CD14-positive monocyte (primary cell): ENCODE data around the gene LAMC3. TPM values are rescaled to one million over a fixed set of nuclear protein-coding genes. Genes with fewer than 3 reads are reported as not detected.

Experiments
- DNase-seq, 3 donors: peaks; one replicate each; pipeline ENCODE4 v3.0.0-alpha.2; 2011 to 2022
- H2AFZ ChIP-seq: 2 replicates; pipeline ENCODE4 v1.6.0; 2012; ENCODE audit warnings: mild to moderate bottlenecking, low read depth, low read length, inconsistent platforms; ENCODE audit not compliant: insufficient read depth, poor library complexity, severe bottlenecking
- H3K27ac ChIP-seq, 2 donors: 1 replicate in 1 of 2; 2 replicates in 1 of 2; pipeline ENCODE4 v1.5.1; 2012 to 2013; ENCODE audit warnings: low read length in 2 of 2, control low read depth in 1 of 2, inconsistent platforms in 1 of 2, low read depth in 1 of 2, mild to moderate bottlenecking in 1 of 2
- H3K27me3 ChIP-seq, 2 donors: one replicate each; pipeline versions ENCODE4 v1.6.0 to v1.6.1; 2011 to 2013; ENCODE audit warnings: low read length in 2 of 2; ENCODE audit not compliant: control insufficient read depth in 2 of 2, insufficient read depth in 2 of 2
- H3K36me3 ChIP-seq, 2 donors: replicated peaks in 1 of 2; 1 replicate in 1 of 2; 2 replicates in 1 of 2; pipeline versions ENCODE4 v1.5.1 to v1.6.1; 2012 to 2013; ENCODE audit warnings: low read length in 2 of 2, control low read depth in 1 of 2, inconsistent platforms in 1 of 2, mild to moderate bottlenecking in 1 of 2; ENCODE audit not compliant: insufficient read depth in 2 of 2, control insufficient read depth in 1 of 2
- H3K4me1 ChIP-seq, 2 donors: 1 replicate in 1 of 2; 2 replicates in 1 of 2; pipeline versions ENCODE4 v1.5.1 to v1.6.1; 2012 to 2013; ENCODE audit warnings: low read length in 2 of 2, control low read depth in 1 of 2, inconsistent platforms in 1 of 2, mild to moderate bottlenecking in 1 of 2, moderate library complexity in 1 of 2; ENCODE audit not compliant: insufficient read depth in 2 of 2, control insufficient read depth in 1 of 2
- H3K4me2 ChIP-seq: replicated peaks from 2 replicates; pipeline ENCODE3; 2012; ENCODE audit warnings: low read length, moderate library complexity, mild to moderate bottlenecking; ENCODE audit not compliant: poor library complexity, severe bottlenecking; ENCODE audit errors: extremely low read depth
- H3K4me3 ChIP-seq, 3 experiments: fragments of 200-600 bp in 1 of 3; sonication (generic) in 1 of 3; replicated peaks in 1 of 3; 1 replicate in 2 of 3; 2 replicates in 1 of 3; pipeline ENCODE4 v1.5.1; 2011 to 2013; ENCODE audit warnings: low read length in 3 of 3, mild to moderate bottlenecking in 3 of 3, control low read depth in 2 of 3, low read depth in 2 of 3, inconsistent platforms in 1 of 3, moderate library complexity in 1 of 3
- H3K79me2 ChIP-seq: 2 replicates; pipeline ENCODE4 v1.6.0; 2012; ENCODE audit warnings: mild to moderate bottlenecking, control low read depth, inconsistent platforms, low read length, moderate library complexity; ENCODE audit not compliant: insufficient read depth
- H3K9ac ChIP-seq: 2 replicates; pipeline ENCODE4 v1.6.0; 2017; ENCODE audit warnings: low read length, mild to moderate bottlenecking; ENCODE audit not compliant: insufficient read depth, poor library complexity, severe bottlenecking
- H3K9me3 ChIP-seq, 2 donors: replicated peaks in 1 of 2; 1 replicate in 1 of 2; 2 replicates in 1 of 2; pipeline versions ENCODE4 v1.5.1 to v1.6.1; 2012 to 2013; ENCODE audit warnings: low read length in 2 of 2, control low read depth in 1 of 2; ENCODE audit not compliant: control insufficient read depth in 1 of 2, insufficient read depth in 1 of 2
- H4K20me1 ChIP-seq: 2 replicates; pipeline ENCODE4 v1.6.0; 2012; ENCODE audit warnings: mild to moderate bottlenecking, low read length, control low read depth, moderate library complexity; ENCODE audit not compliant: insufficient read depth
- H3K27ac Mint-ChIP-seq, 7 donors: one replicate each; pipeline ENCODE4 v1.8.0; 2020; ENCODE audit warnings: mild to moderate bottlenecking in 7 of 7, mixed read lengths in 7 of 7, moderate library complexity in 6 of 7, inconsistent platforms in 2 of 7
- H3K27me3 Mint-ChIP-seq, 3 donors: one replicate each; pipeline ENCODE4 v1.8.0; 2021 to 2022; ENCODE audit warnings: low read depth in 3 of 3, mild to moderate bottlenecking in 3 of 3, mixed read lengths in 3 of 3, moderate library complexity in 3 of 3, inconsistent platforms in 1 of 3
- H3K36me3 Mint-ChIP-seq, 2 donors: one replicate each; pipeline ENCODE4 v1.8.0; 2020; ENCODE audit warnings: mixed read lengths in 2 of 2, inconsistent platforms in 1 of 2, mild to moderate bottlenecking in 1 of 2
- H3K4me1 Mint-ChIP-seq: one replicate; pipeline ENCODE4 v1.8.0; 2020; ENCODE audit warnings: mild to moderate bottlenecking, mixed read lengths
- H3K4me3 Mint-ChIP-seq, 2 donors: one replicate each; pipeline ENCODE4 v1.8.0; 2020; ENCODE audit warnings: mild to moderate bottlenecking in 2 of 2, mixed read lengths in 2 of 2, moderate library complexity in 1 of 2
- H3K9me3 Mint-ChIP-seq, 7 donors: one replicate each; pipeline ENCODE4 v1.8.0; 2020 to 2022; ENCODE audit warnings: mixed read lengths in 7 of 7, mild to moderate bottlenecking in 6 of 7, moderate library complexity in 6 of 7, inconsistent platforms in 2 of 7
- CTCF ChIP-seq: fragments of 200-600 bp; IDR thresholded peaks from one replicate; pipeline ENCODE4 v1.8.0; 2022; ENCODE audit warnings: antibody characterized with exemption, mild to moderate bottlenecking
- WGBS: methylation state at CpG from one replicate; pipeline ENCODE4 v1.1.5; 2013; ENCODE audit warnings: missing lambda C conversion rate; ENCODE audit not compliant: insufficient coverage; 5-methylcytosine and 5-hydroxymethylcytosine counted together
- intact Hi-C, 2 donors: fragments of 100-400 bp; cut with micrococcal nuclease; formaldehyde crosslinking; loops; one replicate each; pipeline versions ENCODE4 v1.15.0 to v1.15.1; 2023
- polyA plus RNA-seq, 3 donors: library from polyadenylated mRNA; depleted of rRNA in 1 of 3; unstranded in 2 of 3; stranded (reverse) in 1 of 3; fragments of 300-500 nt in 2 of 3; fragments of >200 nt in 1 of 3; fragmentation: Illumina TruSeq in 2 of 3; gene quantifications; 1 replicate in 2 of 3; 2 replicates in 1 of 3; pipeline ENCODE4 v1.2.3, GENCODE V29; 2012 to 2021

LAMC3 gene
- polyA plus RNA-seq, 3 donors, result 0.19 TPM; not detected in 2

- H2AFZ ChIP-seq, result peak overlapping the region; percentile 55
- H3K4me3 ChIP-seq, result no peak overlapping the region
- intact Hi-C loops, result no loop called here
- Mint-ChIP-seq H3K27me3 (peaks cover 5 to 10% (median 6%) of the 10 kb centered on the region in 3 donors), H3K4me3 (no peak overlapping the region), H3K4me1 (peaks cover 5% of the 10 kb centered on the region), H3K27ac (no peak overlapping the region), H3K36me3 (no peaks in the 10 kb centered on the region), H3K9me3 (no peaks in the 10 kb centered on the region)
- 62% methylated on average over 3 of the region's 4 CpGs for WGBS
- no peak for TF ChIP-seq CTCF
- H3K27ac ChIP-seq, result no peak overlapping the region
- no peak overlapping the region for H3K4me2 ChIP-seq
- peaks cover 0 to 4% of the 10 kb centered on the region in 2 donors for H3K4me1 ChIP-seq
- no peak for DNase-seq
- H3K9me3 ChIP-seq, result no peaks in the 10 kb centered on the region
- H3K79me2 ChIP-seq, result no peaks in the 10 kb centered on the region
- H3K36me3 ChIP-seq, result no peaks in the 10 kb centered on the region
- no peaks in the 10 kb centered on the region for H4K20me1 ChIP-seq
- H3K27me3 ChIP-seq, result peaks cover 0 to 3% of the 10 kb centered on the region in 2 donors
- no peak overlapping the region for H3K9ac ChIP-seq
These were observed 108.8 kb downstream of the LAMC3 start for GRCh38 chr9:131117762-131118145.

DNA sequence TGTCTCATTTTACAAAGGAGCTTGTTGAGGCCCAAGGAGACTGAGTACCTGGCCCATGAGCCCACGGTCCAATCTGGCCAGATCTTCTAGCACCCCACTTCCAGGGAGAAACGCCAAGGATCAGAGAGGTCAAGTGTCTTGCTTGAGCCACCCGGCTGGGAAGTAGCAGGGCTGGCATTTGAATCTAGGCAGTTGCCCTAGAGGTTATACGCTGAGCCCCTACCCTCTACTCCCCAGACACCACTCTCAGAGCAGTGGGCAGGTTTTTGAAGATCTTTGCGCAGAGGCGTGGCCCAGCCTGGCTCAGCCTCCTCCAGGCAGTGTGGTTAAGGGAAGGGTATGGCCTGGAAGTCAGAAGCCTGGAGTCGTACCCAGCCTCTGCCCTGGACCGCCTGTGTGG lies 110.6 kb downstream of the LAMC3 start:
- Histone ChIP-seq H3K4me1 (peaks cover 3 to 4% of the 10 kb centered on the region in 2 donors), H3K27ac (no peak overlapping the region), H4K20me1 (no peaks in the 10 kb centered on the region), H3K9ac (no peak overlapping the region), H3K9me3 (no peaks in the 10 kb centered on the region), H3K36me3 (no peaks in the 10 kb centered on the region), H3K4me2 (no peak overlapping the region), H3K27me3 (peaks cover 0 to 3% of the 10 kb centered on the region in 2 donors), H2AFZ (no peak overlapping the region), H3K4me3 (no peak overlapping the region), H3K79me2 (no peaks in the 10 kb centered on the region)
- no peak for TF ChIP-seq CTCF
- no peak for DNase-seq
- intact Hi-C loops, result no loop called here
- 80% methylated on average over 5 of the region's 8 CpGs for WGBS
- Mint-ChIP-seq H3K9me3 (no peaks in the 10 kb centered on the region), H3K4me1 (peaks cover 6% of the 10 kb centered on the region), H3K4me3 (no peak overlapping the region), H3K27ac (no peak overlapping the region), H3K36me3 (no peaks in the 10 kb centered on the region), H3K27me3 (peaks cover 5 to 10% (median 7%) of the 10 kb centered on the region in 3 donors)
